ENCODE data around the gene RNF145.

DNA sequence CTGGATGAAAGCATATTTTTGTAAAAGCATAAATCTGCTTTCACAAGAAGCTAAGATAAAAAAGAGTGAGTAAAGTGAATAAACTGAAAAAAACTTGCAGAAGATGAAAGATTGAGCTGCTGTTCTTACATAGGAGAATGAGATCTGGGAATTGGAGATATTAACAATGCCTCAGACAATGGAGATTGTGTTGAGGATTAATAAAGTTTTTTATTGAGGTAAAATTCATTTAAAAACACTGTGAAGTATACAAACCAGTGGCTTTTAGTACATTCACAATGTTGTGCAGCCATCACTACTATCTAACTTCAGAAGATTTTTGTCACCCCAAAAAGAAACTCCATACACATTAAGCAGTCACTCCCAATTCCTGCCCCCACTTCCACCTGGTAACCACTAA is 34.0 kb upstream of the RNF145 start:
- TF ChIP-seq, protein P1, sequence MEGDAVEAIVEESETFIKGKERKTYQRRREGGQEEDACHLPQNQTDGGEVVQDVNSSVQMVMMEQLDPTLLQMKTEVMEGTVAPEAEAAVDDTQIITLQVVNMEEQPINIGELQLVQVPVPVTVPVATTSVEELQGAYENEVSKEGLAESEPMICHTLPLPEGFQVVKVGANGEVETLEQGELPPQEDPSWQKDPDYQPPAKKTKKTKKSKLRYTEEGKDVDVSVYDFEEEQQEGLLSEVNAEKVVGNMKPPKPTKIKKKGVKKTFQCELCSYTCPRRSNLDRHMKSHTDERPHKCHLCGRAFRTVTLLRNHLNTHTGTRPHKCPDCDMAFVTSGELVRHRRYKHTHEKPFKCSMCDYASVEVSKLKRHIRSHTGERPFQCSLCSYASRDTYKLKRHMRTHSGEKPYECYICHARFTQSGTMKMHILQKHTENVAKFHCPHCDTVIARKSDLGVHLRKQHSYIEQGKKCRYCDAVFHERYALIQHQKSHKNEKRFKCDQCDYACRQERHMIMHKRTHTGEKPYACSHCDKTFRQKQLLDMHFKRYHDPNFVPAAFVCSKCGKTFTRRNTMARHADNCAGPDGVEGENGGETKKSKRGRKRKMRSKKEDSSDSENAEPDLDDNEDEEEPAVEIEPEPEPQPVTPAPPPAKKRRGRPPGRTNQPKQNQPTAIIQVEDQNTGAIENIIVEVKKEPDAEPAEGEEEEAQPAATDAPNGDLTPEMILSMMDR (IDR thresholded peaks at IDR 0.05), result no peak
- TF ChIP-seq POLR2A (IDR thresholded peaks at IDR 0.05) (no peak), POLR2AphosphoS5 (IDR thresholded peaks at IDR 0.05) (no peak)
